NCI-H82 treated with DMSO at 0.1 percent for 48 hours (cell line): ENCODE results near the gene OSBPL7.

Source experiments
- DNase-seq: peaks from one replicate; lab custom pipeline; 2025; ENCODE audit not compliant: unreplicated experiment; lab: John Stamatoyannopoulos, UW

Gene OSBPL7, protein sequence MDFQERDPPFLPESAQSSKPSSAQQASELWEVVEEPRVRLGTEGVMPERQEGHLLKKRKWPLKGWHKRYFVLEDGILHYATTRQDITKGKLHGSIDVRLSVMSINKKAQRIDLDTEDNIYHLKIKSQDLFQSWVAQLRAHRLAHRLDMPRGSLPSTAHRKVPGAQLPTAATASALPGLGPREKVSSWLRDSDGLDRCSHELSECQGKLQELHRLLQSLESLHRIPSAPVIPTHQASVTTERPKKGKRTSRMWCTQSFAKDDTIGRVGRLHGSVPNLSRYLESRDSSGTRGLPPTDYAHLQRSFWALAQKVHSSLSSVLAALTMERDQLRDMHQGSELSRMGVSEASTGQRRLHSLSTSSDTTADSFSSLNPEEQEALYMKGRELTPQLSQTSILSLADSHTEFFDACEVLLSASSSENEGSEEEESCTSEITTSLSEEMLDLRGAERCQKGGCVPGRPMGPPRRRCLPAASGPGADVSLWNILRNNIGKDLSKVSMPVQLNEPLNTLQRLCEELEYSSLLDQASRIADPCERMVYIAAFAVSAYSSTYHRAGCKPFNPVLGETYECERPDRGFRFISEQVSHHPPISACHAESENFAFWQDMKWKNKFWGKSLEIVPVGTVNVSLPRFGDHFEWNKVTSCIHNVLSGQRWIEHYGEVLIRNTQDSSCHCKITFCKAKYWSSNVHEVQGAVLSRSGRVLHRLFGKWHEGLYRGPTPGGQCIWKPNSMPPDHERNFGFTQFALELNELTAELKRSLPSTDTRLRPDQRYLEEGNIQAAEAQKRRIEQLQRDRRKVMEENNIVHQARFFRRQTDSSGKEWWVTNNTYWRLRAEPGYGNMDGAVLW

DNA sequence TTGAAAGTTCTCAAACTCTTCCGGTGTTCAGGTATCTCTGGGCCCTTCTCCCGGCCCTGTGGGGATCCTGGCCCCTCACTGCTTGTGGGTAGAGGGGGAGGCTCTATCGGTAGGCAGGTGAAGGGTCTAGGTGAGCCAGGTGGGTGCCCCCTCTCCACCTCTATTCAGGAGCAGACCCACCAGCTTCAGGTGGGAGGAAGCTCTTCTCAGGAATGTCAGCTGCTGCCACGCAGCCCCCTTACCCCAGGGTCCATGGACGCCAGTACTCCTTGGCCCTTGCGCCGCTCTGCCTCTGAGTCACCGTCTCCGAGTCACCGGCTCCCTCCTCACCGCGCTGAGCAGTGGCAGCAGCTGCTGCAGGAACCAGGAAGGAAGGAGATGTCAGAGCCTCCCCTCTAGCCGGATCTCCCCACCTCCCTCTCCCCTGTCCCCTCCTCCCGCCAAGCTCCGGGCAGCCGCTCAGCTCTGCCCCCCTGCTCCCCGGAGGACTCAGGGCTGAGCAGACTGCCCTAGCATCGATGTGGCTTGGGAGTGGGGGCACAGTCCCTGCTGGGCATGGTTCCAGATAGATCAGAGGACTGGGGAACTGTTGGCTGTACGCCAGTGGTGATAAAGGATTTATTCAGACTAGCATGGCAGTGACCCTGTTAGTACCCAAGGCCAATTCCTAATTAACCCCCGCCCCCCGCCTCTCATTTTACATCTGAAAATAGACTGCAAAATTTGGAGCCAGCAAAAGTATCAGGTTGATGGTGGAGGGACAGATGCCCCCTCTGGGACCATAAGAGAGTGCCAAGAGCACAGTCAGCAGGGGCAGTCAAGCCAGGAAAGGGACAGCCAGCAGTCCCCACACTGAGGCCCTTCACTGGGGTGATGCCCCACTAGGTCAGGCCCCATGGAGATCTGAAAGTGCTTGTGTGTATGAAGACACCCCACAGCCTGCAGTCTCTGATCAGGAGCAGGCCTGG lies at the start of gene OSBPL7:
OSBPL7 (minus strand) TSS at position 371 of the 968 bp plus-strand sequence. CDS start 1,516 bp downstream, outside the sequence.
- peak; percentile 75 for DNase-seq

GRCh38 chr17:47871048-47871447 lies 49.5 kb upstream of the OSBPL7 start:
- DNase-seq: no peak

GRCh38 chr17:47870056-47870455 lies 48.5 kb upstream of the OSBPL7 start:
- no peak for DNase-seq

DNA sequence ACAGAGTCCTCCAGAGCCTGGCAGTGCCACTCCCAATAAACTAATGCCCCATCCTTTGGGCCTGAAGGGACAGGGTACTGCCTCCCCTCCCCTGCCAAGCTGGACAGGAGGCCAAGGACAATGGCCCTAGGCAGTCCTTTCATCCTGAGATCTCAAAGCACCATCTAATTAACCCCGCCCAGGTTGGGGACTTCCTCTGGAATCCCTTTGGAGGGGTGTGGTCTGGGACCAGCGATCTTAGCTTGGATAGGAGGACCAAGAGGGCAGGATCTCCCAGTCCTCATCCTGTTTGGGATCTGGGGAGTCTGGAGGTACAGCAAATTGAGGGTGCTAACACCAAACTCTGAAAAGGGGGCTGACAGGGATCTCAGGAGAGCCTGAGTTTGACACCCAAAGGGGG lies 47.5 kb upstream of the OSBPL7 start:
- DNase-seq: no peak

- no peak for DNase-seq
Measured at GRCh38 chr17:47867813-47868533, 46.4 kb upstream of the OSBPL7 start.

- DNase-seq: no peak
Measured at GRCh38 chr17:47866941-47867340, 45.3 kb upstream of the OSBPL7 start.

- DNase-seq: no peak
Measured at GRCh38 chr17:47864791-47865216, 43.2 kb upstream of the OSBPL7 start.

DNA sequence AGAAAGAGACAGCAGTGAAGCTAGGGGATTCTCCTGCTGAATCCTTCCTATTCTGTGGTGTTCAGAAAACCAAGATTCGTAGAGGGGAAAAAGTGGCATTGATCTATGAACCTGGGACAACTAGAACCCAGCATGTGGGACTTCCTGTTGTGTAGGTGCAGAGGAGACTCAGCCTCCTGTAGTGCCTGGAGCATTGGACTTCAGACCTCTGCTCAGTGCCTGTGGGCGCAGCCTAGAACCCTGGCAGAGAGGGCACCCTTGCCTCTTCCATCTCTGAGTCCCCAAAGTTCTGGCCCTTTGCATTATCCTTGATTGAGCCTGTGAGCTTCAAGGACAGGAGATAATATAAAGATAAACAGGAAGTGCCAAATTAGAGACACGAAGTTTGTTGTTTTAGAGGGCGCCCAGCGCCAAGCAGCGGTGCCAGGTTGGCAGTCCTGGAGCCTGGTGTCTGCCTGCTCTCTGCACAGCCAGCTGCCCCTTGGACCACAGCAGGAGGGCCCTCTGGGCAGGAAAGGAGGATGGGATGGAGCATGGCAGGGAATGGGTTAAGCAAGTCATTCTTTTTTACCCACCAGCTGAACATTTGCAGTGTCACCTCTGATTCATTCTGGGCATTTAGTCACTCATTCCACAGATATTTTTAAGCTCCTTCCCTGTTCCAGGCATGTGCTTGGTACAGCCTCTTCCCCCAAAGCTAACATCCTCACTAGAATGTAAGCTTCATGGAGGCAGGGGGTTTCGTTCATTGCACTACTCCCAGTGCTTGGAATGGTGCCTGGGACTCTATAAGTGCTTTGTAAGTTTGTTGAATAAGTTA lies 41.2 kb upstream of the OSBPL7 start:
- DNase-seq: no peak

GRCh38 chr17:47860386-47860785 lies 38.8 kb upstream of the OSBPL7 start:
- DNase-seq: no peak

DNA sequence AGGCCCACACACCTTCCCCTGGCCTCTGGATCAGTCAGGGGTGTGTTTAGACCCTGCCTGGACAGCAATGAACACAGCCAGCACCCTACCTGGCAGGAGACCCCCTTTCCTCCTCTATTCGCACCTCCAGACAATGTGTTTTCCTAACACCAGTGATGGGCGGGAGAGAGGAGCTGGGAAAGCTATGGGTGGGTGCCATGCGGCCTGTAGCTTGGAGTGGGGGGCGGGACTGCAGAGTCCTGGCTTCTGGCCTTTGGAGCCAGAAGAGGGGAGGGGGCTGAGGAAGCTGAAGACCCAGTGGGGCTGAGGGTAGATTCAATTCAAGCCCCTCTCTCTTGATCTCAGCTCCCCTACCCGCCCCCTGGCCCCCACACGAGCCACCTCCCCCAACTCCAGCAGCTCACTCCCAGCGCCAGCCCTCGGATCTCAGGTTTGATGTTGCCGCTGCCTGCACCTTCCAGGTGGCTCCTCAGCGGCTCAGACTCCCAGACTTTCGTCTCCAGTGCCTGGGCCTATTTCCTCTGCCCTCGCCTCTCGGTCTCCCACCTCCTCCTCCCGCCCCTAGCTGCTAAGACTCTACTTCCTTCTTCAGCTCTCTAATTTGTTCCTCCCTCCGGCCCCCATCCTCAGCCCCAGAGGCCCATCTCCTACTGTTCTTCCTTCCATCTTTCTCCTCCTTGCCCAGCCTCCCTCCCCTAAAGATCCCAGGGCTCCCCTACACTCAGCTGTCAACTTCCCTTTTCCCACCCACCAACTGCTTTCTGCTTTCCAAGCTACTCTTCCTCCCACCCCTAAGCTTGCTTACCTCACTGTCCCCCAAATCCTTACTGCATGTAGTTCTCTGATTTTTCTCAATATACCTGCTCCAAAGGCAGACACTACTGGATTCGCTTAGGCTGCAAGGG lies 36.2 kb upstream of the OSBPL7 start:
- no peak for DNase-seq

GRCh38 chr17:47856830-47857229 lies 35.2 kb upstream of the OSBPL7 start:
- no peak for DNase-seq

DNA sequence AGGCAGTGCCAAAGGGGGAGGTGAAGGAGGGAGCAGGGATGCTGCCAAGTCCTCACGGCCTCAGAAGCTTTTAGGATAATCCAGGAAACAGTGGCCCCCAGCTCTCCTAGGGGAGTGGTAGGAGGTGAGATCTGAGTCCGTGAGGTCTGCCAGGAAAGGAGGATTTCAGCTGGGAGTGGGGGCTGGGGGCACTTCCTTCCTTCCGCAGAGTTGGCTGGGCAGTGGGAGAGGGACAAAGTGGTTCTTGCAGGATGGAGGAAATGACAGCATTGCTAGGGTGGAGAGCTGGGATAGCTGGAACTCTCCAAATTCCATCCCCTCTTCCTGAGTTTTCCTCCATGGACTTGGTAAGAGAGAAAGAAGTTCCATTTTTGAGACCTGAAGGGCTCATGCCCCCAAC lies 34.1 kb upstream of the OSBPL7 start:
- no peak for DNase-seq

DNA sequence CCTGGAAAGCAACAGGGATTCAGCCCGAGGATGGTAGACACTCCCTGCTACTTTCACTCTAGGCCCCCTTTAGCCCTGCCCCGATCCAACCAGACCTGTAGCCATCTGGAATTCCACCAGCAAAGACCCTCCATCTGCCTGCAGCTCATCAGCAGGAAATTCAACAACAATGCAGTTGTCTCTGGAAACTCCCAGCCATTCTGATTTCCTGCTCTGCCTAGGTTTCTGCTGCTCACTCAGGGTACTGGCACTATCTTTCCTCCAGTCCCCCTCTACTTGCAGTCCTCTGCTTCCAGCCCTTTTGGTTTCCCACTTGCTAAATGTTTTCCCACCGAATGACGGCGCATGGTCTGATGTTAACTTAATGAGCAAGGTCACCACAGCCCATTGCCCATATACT lies 32.0 kb upstream of the OSBPL7 start:
- DNase-seq: no peak

DNA sequence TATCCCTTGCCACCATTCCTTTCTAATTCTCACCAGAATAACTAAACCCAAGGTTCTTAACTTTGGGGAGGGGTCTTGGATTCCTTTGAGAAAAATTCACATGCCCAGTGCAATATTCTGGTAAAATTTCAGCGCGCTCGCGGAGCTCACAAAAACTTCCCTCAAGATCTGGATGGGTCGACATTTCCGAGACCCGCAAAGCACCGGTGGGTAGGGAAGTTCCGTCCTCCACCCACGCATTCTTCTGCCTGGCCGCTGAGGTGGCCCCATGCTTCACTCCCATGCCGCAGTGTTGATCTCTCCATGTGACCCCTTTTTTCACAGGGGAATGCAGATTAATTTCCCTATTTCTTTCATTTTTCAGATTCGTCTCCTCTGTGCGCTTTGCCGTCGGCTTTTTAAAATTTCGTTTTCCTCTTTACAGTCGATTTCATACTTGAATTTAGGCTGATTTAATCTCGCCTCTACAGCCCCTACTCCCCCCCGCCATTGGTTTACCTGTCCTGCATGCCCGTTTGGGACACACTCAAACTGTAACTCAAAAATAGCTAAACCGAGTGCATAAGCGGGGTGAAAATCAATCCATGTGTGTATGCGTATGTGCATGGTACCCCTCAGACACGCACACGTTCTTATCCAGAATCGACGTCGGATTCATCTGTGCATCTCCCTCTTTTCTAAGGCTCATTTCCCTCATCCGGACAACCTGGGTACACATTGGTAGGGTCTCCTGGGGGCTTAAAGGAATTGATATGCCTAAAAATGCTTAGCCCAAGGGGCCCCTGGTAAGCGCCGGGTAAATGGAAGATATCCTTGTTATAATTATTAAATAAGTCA lies 30.7 kb upstream of the OSBPL7 start:
- no peak for DNase-seq

DNA sequence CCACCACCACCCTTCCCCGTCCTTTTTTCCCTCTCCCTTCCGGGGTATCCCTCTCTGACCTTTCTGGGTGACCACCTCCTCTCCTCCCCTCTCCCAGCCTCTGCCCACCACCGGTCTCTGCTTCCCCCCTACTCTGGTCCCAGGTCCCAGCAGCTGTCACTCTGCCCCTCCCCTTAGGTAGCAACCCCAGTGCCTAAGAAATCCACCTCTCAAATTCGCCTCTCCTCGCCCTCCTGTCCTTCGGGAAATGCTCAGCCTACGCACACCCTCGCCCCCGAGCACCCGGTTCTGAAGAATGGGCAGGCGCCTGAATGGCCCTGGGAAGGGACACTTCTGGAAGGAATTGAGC lies 30.1 kb upstream of the OSBPL7 start:
- no peak for DNase-seq

GRCh38 chr17:47850692-47851573 lies 29.3 kb upstream of the OSBPL7 start, which contains the start of gene SP6:
Gene SP6, minus strand, starts transcription at chr17:47851163. Its CDS starts 2,734 bp downstream, at chr17:47848429.
- no peak for DNase-seq

- DNase-seq: no peak
Measured at GRCh38 chr17:47850373-47850691, 28.7 kb upstream of the OSBPL7 start.
